Globus pallidus (tissue), 1 donor: ENCODE data around the gene TUSC2.
"Not testable (repeated sequence)": the region's sequence is repeated elsewhere in the genome, so short reads cannot be mapped to it uniquely, and the experiment has no call there.

ENCODE experiments used
- DNase-seq: peaks from one replicate; pipeline ENCODE4 v3.0.0-alpha.2; 2015; ENCODE audit warnings: low spot score

The TUSC2 gene

DNA sequence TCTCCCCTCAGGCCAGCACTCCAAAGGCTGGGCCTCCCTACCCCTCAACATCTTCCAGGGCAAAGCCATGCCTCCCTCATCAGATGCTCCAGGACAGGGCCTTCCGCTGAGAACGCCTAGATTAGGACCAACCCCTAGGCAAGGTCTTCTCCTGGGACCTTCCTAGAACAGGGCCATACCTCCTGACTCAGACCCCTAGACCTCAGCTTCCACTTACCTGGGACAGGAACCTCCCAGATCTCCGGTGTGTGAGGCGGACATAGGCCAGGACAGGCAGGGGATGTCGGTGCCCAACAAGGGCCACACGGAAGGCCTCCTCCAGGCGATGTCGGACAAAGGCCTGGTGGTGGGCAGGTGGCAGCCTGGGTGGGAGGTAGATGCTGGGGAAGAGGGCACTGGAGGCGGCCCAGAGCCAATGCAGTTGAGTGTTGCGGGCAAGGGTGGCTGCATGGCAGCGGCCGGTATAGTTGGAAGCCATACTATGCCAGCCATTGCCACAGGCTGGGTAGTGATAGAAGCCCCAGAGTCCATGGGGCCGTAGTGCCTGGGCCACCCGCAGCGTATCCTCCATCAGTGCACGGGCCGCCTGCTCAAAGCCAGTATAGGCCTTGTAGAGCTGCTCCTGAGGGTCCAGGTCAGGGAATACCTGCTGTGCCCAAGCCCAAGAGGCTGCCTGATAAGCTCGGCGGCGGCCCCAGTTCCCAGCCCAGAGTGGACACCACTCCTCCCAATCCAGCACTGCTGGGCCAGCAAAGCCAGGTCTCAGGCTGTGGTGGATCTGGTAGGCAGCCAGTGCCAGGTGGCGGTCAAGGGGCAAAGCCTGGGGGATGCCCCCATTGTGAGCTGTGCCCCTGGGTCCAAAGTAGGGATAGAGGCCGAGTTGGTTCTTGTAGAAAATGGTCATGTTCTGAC lies 33.3 kb downstream of the TUSC2 start:
- no peak for DNase-seq

DNA sequence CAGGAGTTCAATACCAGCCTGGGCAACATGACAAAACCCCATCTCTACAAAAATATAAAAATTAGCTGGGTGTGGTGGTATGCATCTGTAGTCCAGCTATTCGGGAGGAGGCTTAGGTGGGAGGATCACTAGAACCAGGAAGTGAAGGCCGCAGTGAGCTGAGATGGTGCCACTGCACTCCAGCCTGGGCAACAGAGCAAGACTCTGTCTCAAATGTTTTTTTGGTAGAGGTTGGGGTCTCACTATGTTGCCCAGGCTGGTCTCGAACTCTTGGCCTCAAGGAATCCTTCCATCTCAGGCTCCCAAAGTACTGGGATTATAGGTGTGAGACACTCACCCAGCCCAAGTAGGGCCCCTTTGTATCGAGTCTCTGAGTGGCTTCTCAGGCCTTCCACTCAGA lies 33.9 kb downstream of the TUSC2 start:
- DNase-seq, result no peak

DNA sequence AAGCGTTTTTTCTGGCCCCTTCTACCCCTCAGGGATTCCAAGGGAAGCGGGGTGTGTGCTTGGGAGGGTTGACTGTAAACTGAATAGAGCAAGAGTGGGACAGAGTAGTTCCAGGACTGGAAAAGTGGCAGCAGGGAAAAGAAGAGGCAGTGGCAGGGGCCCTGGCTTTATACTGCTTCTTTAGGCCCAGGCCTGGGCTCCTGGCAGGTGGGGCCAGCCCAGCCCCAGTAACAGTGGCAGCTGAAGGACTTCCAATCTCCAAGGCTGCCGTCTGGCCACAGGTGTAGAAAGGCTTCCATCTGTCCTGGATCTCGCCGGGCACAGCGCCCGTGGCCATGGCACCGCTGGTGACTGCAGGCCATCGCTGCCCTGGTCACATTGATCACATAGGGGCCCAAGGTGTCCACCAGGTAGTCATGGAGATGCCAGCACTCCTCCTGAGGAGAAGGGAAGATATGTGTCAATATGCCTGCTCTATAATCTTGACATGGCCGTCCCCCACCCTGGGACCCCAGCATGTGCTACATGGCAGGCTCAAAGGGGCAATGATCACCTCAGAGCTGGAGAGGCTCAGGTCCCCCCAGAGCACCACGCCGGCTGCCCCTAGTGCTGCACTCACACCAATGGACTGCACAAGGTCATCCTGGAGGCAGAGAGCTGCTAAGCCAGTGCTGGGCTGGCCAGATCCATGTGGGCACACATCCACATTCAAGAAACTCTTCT lies 34.8 kb downstream of the TUSC2 start:
- no peak for DNase-seq

DNA sequence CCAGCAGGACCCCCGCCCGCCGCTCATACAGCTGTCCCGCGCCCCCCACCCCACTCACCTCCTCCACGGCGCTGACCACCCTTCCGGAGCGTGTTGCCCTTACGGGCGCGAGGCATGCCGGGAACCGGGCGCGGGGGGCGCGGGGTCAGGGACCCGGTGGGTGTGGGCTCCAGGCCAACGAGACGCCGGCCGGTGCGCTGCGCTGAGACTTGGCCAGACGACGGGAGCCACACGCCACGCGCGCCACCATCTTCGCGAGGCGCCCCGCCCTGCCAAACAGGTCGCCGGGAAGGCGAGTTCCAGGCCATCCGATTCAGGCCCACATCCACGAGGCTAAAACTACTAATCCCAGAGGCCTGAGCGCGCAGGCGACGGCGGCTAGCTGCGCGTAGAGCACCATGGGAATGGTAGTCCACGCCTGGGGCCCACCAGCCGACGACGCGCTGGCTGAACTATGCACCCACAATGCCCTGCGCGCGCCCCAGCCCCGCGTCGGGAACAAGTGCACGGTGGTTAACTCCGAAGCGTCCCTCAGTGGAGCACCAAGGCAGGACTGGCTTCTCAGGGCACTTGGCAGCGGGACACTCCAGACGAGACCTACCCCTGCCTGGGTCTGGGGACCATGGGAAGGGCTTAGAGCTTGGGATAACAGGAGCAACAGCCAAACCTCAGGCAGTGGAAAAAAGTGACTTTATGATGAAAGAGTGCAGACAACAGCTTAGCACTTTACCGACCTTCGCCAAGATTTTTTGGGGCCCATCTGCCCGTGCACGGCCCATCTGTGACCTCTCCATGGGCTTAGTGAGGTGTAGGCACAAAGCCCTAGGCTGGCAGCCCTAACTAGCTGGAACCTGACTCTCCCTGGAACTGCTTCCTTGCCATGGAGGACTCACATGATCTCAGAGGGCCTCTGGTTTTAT lies 35.6 kb downstream of the TUSC2 start, which contains the start of gene IFRD2:
IFRD2 (minus strand) TSS at position 271 of the 920 bp plus-strand sequence; CDS start at position 116, 155 bp downstream.
- peak; percentile 98 for DNase-seq

DNA sequence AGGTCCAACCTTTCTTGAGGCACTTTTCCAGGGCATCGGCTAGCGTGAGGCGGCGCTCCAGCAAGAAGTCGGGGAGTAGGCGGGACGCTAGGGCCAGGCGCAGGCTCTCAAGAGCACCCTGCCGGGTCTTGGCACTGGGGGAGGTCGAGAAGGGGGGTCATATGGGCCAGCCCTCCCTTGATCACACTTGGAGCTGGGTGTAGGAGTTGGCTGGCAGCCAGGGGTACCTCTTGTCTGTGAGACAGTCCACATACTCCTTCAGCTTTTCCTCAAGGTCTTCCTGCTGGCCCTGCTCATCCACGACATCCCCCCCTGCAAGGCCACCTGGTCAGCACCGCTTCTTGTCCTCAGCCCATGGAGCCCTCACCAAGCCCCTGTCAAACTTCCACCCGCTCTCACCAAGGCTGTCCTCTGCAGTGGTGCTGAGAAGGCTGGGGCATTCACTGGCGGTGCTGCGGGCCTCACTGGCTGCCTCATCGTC lies 37.8 kb downstream of the TUSC2 start:
- DNase-seq, result no peak

DNA sequence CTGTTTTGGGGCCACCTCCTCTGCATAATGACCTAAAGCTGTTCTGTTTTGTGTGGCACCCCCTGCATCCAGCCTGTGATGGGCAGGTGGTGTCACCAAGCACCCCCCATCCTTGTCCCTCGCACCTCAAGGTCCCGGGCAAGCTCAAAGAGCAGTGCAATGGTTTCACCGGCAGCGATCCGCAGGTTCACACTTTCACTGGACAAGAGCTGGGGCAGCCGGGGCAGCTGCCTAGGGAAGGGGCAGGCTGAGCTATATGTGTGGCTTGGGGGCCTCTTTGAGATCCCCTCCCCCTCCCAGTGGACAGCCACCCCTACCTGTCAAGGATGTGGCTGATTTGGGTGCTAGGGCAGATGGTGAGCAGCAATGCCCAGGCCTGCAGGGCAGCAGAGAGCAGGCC lies 38.9 kb downstream of the TUSC2 start:
- no peak for DNase-seq

DNA sequence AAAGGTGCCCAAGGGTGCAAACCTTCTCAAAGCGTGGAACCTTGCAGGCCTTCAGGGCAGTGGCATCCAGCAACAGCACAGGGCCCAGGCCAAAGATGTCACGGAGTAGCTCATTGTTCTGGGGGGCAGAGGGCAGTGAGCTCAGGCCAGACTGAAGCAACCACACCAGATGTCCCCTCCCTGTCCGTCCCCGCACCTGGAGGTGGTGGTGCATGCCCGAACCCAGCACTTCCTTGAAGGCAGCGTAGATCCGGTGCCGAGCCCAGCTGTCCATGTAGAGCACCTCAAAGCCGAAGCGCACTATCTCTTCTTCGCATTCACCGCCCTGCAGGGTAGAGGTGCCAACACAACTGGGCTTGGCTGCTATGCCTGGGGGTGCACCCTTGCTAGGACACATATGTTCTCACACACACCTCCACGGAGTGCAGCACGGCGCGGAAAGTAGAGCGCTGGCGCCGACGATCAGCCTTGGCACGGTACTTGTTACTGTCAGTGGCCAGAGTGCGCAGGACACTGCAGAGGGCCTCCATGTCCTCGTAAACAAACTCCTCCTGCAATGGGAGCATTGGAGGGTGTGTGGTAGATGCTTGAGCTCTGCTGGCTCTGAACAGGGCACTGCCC lies 39.5 kb downstream of the TUSC2 start:
- no peak for DNase-seq

DNA sequence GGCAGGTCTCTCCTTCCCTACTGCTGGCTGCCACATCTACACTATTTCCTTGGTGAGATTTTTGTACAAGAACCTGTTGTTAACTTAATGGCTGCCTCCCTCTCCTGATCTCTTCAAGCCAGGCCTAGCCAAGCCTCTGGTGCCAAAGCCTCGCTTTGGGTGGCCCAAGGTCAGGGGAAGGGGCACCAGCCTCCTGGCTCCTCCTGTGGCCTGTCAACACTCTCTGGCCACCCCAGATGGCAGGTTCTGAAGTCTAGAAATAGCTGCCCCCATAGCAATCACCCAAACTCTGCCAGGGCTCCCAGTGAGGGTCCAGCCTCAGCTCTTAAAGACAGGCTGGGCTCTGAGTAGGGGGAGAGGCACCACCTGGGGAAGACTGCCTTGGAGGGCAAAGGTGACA lies 40.8 kb downstream of the TUSC2 start:
- no peak for DNase-seq

DNA sequence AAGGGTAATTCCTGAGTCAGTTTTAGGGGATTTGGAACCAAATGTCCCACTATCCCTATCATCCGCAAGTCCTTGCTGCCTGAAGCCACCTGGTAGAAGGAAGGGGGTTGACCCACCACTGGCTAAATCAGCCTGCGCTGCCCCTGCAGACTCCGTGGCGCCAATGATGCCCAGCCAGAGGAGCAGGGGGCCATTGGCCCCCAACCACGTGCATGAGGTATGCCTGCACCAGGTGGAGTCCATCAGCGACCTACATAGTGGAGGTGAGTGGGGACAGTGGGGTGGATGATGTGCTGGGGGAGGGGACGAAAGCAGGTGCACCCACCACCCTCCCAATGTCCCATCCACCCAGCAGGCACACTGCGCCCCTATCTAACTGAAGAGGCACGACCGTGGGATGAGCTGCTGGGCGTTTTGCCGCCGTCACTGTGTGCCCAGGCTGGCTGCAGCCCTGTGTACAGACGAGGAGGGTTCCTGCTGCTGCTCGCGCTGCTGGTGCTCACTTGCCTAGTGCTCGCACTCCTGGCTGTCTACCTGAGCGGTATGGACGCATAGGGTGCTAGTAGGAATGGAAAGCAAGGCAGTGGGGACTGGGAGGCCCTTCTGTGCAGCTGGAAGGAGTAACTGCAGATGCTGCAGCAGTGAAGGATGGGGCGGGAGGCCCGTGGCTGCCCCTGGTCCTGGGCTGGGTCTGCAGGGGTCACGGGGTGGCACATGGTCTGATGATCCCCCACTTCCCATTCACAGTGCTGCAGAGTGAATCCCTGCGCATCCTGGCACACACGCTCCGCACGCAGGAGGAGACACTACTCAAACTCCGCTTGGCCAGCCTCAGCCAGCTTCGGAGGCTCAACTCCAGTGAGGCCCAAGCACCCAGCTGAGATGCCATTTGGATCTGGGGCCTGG lies 41.4 kb downstream of the TUSC2 start:
- DNase-seq, result no peak

DNA sequence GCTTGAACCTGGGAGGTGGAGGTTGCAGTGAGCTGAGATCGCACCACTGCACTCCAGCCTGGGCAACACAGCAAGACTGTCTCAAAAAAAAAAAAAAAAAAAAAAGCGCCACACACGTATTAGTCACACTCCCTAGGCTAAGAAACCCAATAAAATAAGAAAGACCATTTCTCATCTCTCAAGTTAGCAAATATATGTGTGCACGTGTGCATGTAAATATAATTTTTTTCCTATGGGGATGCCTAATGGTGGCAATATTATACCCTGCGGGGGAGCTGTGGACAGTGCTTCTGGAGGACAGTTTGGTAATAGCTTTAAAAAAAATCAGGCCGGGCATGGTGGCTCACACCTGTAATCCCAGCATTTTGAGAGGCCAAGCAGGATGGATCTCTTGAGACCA lies 43.9 kb downstream of the TUSC2 start:
- not testable (repeated sequence) for DNase-seq

DNA sequence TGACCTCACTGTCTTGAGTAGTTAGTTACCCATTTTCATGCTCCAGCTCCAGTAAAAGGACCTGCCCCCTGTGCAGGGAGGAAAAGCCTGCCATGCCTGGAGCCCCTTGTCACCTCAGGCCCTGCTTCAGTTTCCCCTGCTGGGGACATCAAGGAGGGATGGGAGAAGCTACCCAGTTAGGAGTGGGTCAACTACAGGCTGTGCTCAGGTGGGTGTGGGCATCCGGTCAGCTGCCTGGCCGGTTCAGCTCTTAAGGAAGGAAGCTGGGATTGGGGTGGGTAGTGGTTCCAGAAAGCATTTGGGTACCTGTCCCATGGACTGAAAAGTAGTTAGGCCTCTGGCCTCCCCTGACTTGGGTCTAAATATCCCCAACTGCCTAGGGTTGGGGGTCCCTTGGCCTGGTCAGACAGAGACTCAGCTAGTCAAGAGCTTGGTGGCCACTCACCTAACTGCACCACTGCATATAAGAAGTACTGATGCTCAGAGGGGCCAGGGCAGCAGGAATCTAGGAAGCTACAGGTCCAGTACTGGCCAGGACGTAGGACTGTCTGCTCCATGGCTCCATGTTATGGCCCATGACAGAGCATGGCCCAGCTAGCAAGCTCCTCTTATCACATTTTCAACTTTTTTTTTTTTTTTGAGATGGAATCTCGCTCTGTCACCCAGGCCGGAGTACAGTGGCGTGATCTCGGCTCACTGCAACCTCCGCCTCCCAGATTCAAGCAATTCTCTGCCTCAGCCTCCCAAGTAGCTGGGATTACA lies 48.6 kb downstream of the TUSC2 start:
- DNase-seq, result no peak

DNA sequence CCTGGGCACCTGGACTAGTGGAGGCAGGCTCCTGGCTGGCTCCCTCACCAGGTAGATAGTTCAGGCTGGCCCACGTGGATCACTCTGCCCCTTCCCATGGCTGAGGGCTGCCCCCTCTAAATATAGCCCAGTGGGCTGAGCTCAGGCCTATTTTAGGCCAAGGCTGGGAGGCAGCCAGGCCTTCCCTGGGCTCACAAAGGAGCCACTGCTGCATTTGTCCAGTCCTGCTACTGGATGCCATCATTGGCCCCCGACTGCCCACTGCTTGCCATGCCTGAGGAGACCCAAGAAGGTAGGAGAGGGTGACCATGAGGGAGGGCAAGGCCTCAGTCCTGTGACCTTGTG lies 49.2 kb downstream of the TUSC2 start, which contains the start of gene LSMEM2:
LSMEM2 (plus strand) TSS at position 208 of the 345 bp plus-strand sequence; CDS start at position 235, 27 bp downstream.
- peak; percentile 68 for DNase-seq

DNA sequence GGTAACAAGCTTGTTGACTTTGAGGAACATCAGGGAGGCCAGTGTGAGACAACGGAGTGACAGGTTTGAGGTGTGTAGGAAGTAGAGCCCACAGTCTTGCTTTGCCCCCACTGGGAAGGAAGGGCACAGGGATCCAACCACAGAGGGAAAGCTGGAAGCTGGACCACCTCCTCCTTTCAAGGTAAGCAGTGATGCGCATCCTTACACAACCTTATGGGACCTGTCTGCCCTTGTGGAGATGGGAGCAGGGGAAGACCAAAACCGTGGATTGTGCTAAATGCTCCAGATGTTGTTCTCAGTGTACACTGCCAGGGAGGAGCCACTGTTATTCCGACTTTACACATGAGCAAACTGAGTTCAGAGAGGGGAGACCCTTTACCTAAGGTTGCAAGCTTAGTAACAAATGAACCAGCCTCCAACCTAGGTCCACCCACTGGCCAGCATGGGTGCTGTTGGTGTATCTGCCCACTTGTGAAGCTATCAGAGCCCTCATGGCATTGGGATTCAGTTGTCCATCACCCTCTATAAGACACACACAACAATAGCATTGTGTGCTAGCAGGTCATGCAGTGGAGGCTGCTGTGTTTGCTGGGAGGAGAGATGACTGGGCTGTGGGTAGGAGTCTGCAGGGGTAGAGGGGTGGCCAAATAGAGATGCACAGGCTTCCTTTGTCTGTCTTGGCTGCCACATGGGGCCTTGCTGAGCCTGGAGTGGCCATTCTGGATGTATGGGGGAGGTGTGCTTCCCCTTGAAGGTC lies 49.7 kb downstream of the TUSC2 start:
- peak; percentile 85 for DNase-seq

DNA sequence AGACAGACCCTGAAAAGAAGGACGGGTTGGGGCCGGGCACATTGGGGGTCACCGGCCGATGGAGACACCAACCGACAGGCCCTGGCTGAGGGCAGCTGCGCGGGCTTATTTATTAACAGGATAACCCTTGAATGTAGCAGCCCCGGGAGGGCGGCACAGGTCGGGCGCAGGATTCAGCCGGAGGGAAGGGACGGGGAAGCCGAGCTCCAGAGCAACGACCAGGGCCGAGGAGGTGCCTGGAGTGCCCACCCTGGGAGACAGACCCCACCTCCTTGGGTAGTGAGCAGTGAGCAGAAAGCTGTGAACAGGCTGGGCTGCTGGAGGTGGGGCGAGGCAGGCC lies 51.3 kb downstream of the TUSC2 start:
- no peak for DNase-seq

DNA sequence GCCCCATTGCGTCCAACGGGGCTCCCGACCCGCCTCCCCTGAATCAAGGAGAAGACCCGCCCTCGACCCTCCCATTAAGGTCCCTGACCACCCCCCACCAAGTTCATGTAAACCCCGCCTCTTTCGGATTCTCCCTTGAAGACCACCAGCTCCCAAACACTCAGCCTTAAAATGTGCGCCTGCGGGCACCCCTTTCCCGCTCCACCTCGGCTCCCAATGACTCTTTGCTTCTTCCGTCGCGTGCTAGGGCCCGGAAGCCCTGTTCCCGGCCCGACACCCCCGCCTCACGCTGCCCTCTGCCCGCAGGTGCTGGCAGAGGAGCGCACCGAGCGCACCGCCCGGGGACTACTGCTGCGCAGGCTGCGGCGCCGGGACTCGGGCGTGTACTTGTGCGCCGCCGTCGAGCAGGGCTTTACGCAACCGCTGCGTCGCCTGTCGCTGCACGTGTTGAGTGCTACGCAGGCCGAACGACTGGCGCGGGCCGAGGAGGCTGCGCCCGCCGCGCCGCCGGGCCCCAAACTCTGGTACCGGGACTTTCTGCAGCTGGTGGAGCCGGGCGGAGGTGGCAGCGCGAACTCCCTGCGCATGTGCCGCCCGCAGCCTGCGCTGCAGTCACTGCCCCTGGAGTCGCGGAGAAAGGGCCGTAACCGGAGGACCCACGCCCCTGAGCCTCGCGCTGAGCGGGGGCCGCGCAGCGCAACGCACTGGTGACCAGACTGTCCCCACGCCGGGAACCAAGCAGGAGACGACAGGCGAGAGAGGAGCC lies 51.8 kb downstream of the TUSC2 start:
- no peak for DNase-seq

DNA sequence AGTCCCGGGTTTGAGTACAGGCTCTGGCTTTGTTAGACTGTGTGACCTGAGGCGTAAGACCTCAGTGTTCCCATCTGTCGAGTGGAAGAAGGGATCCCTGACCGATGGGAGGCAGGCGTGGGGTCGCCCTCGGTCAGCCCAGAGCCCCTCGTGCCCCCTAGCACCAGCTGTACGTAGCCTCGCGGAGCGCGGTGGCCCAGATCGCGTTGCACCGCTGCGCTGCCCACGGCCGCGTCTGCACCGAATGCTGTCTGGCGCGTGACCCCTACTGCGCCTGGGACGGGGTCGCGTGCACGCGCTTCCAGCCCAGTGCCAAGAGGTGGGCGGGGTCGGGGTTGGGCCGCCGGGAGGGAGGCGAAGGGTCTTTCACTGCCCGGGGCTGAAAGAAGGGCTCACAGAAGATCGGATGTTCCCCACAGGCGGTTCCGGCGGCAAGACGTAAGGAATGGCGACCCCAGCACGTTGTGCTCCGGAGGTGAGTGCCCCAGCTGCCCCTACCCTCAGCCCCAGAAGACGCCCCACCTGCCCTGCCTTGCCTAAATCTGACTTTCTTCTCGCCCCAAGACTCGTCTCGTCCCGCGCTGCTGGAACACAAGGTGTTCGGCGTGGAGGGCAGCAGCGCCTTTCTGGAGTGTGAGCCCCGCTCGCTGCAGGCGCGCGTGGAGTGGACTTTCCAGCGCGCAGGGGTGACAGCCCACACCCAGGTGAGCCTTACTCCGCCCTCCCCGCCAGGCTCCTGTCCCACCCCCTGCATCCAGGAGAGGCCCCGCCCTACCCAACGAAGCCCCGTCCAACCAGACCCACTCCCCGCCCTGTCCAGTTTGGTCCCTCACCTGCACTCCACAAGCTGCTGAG lies 52.7 kb downstream of the TUSC2 start:
- no peak for DNase-seq
